ENCODE measurements around the gene HOMER3. TPM values are rescaled to one million over a fixed set of nuclear protein-coding genes. Genes with fewer than 3 reads are reported as not detected.

HOMER3 gene
- polyA plus RNA-seq, 3 donors: 45.1 to 88.1 (median 49.4) TPM

DNA sequence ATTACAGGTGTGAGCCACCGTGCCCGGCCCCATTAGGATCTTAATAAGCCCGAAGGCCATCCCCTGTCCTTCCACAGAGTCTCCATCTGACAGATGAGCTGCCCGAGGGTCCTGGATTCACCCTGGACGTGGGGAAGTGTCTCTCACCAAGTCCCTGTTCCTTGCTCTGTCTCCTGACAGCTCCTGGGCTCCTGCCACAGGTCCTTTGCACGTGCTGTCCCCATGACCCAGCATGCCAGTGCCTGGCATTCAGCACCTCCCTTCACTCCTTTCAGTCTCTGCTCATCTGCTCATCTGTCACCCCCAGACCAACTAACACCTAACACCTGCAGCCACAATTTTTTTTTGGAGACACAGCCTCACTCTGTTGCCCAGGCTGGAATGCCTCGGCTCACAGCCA lies 59.5 kb downstream of the HOMER3 start:
- H3K9me3 ChIP-seq (replicated peaks in 1 of 2; ENCODE audit: control insufficient read depth in 1 of 2, insufficient read depth in 1 of 2, low read length in 2 of 2): no peaks in the 10 kb centered on the region
- no peak for DNase-seq
- no peaks in the 10 kb centered on the region for H4K20me1 ChIP-seq (ENCODE audit: insufficient read depth, low read length)
- H3K4me3 Mint-ChIP-seq: no peak overlapping the region
- H3K36me3 ChIP-seq (replicated peaks in 1 of 2; ENCODE audit: control insufficient read depth in 1 of 2, insufficient read depth in 2 of 2, low read length in 2 of 2): no peaks in the 10 kb centered on the region
- intact Hi-C loops (cut with micrococcal nuclease): no loop called here
- H3K4me1 Mint-ChIP-seq: peaks cover 2% of the 10 kb centered on the region
- H3K9ac ChIP-seq (ENCODE audit: insufficient read depth, low read length, poor library complexity, severe bottlenecking): no peak overlapping the region
- H3K4me1 ChIP-seq (ENCODE audit: control insufficient read depth in 1 of 2, insufficient read depth in 2 of 2, low read length in 2 of 2): no peaks in the 10 kb centered on the region
- no peaks in the 10 kb centered on the region for H3K79me2 ChIP-seq (ENCODE audit: insufficient read depth, low read length)
- H3K4me3 ChIP-seq (replicated peaks in 1 of 3; ENCODE audit: low read depth in 2 of 3, low read length in 3 of 3): no peak overlapping the region
- 97% methylated on average over 7 of the region's 7 CpGs for WGBS (ENCODE audit: insufficient coverage)
- H3K27me3 ChIP-seq (ENCODE audit: control insufficient read depth in 2 of 2, insufficient read depth in 2 of 2, low read length in 2 of 2): no peaks in the 10 kb centered on the region
- H3K4me2 ChIP-seq (replicated peaks; ENCODE audit: extremely low read depth, low read length, poor library complexity, severe bottlenecking): no peak overlapping the region
- peaks cover 0 to 3% (median 2%) of the 10 kb centered on the region in 3 donors for H3K27me3 Mint-ChIP-seq (ENCODE audit: low read depth in 3 of 3)
- no peak overlapping the region for H2AFZ ChIP-seq (ENCODE audit: insufficient read depth, low read depth, low read length, poor library complexity, severe bottlenecking)
- H3K27ac Mint-ChIP-seq: no peak overlapping the region
- H3K27ac ChIP-seq (ENCODE audit: low read depth in 1 of 2, low read length in 2 of 2): no peak overlapping the region
- TF ChIP-seq, protein P1, sequence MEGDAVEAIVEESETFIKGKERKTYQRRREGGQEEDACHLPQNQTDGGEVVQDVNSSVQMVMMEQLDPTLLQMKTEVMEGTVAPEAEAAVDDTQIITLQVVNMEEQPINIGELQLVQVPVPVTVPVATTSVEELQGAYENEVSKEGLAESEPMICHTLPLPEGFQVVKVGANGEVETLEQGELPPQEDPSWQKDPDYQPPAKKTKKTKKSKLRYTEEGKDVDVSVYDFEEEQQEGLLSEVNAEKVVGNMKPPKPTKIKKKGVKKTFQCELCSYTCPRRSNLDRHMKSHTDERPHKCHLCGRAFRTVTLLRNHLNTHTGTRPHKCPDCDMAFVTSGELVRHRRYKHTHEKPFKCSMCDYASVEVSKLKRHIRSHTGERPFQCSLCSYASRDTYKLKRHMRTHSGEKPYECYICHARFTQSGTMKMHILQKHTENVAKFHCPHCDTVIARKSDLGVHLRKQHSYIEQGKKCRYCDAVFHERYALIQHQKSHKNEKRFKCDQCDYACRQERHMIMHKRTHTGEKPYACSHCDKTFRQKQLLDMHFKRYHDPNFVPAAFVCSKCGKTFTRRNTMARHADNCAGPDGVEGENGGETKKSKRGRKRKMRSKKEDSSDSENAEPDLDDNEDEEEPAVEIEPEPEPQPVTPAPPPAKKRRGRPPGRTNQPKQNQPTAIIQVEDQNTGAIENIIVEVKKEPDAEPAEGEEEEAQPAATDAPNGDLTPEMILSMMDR (IDR thresholded peaks at IDR 0.05): no peak
- H3K9me3 Mint-ChIP-seq: peaks cover 1 to 8% (median 6%) of the 10 kb centered on the region in 7 donors
- no peaks in the 10 kb centered on the region for H3K36me3 Mint-ChIP-seq

DNA sequence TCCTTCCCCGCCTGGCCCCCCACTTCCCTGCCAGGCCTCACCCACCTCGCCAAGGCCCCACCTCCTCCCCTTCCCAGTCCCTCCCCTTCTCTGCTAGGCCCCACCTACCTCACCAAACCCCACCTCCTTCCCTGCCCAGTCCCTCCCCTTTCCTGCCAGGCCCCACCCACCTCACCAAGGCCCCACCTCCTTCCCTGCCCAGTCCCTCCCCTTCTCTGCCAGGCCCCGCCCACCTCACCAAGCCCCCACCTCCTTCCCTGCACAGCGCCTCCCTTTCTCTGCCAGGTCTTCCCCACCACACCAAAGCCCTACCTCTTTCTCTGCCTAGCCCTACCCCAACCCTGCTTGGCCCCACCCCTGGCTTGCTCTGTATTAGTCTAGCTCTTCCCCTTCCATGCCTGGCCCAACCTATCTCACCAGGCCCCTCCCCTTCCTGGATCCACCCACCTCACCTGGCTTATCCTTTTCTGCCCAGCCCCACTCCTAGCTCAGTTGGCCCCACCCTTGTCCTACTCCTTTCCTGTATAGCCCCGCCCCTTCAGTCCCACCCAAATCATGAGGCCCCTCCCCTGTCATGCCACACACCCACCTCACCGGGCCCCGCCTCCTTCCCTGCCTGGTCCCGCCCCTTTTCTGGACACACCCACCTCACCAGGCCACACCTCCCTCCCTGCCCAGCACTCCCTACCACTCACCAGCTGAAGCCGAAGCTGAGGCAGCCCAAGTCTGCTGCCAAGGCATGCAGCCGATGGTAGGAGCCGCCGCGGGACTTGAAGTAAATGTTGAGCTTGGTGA lies 61.2 kb downstream of the HOMER3 start:
- no peak overlapping the region for H3K4me3 ChIP-seq (replicated peaks in 1 of 3; ENCODE audit: low read depth in 2 of 3, low read length in 3 of 3)
- intact Hi-C loops (cut with micrococcal nuclease): no loop called here

More for the DNA sequence above, 61.2 kb downstream of the HOMER3 start:
- no peak overlapping the region for H2AFZ ChIP-seq (ENCODE audit: insufficient read depth, low read depth, low read length, poor library complexity, severe bottlenecking)
- H3K9ac ChIP-seq (ENCODE audit: insufficient read depth, low read length, poor library complexity, severe bottlenecking): no peak overlapping the region
- no peaks in the 10 kb centered on the region for H4K20me1 ChIP-seq (ENCODE audit: insufficient read depth, low read length)
- no peaks in the 10 kb centered on the region for H3K9me3 ChIP-seq (replicated peaks in 1 of 2; ENCODE audit: control insufficient read depth in 1 of 2, insufficient read depth in 1 of 2, low read length in 2 of 2)
- peaks cover 2% of the 10 kb centered on the region for H3K4me1 Mint-ChIP-seq
- no peak overlapping the region for H3K4me3 Mint-ChIP-seq
- TF ChIP-seq, protein P1 (IDR thresholded peaks at IDR 0.05): no peak
- H3K27me3 ChIP-seq (ENCODE audit: control insufficient read depth in 2 of 2, insufficient read depth in 2 of 2, low read length in 2 of 2): no peaks in the 10 kb centered on the region
- H3K27ac ChIP-seq (ENCODE audit: low read depth in 1 of 2, low read length in 2 of 2): no peak overlapping the region
- no peaks in the 10 kb centered on the region for H3K36me3 Mint-ChIP-seq
- DNase-seq: no peak
- peak overlapping the region in 2 of 7 donors; percentile 54 to 89 for H3K27ac Mint-ChIP-seq
- H3K79me2 ChIP-seq (ENCODE audit: insufficient read depth, low read length): no peaks in the 10 kb centered on the region
- WGBS (ENCODE audit: insufficient coverage): 67% methylated on average over 12 of the region's 13 CpGs
- H3K9me3 Mint-ChIP-seq: peaks cover 1 to 8% (median 6%) of the 10 kb centered on the region in 7 donors
- no peak overlapping the region for H3K4me2 ChIP-seq (replicated peaks; ENCODE audit: extremely low read depth, low read length, poor library complexity, severe bottlenecking)
- peaks cover 0 to 4% (median 2%) of the 10 kb centered on the region in 3 donors for H3K27me3 Mint-ChIP-seq (ENCODE audit: low read depth in 3 of 3)
- no peaks in the 10 kb centered on the region for H3K4me1 ChIP-seq (ENCODE audit: control insufficient read depth in 1 of 2, insufficient read depth in 2 of 2, low read length in 2 of 2)
- no peaks in the 10 kb centered on the region for H3K36me3 ChIP-seq (replicated peaks in 1 of 2; ENCODE audit: control insufficient read depth in 1 of 2, insufficient read depth in 2 of 2, low read length in 2 of 2)

Other genes starting within 250 kb of the HOMER3 start
- not detected for gene COMP, start 149.9 kb downstream of the HOMER3 start, polyA plus RNA-seq
- gene UPF1, start 109.3 kb downstream of the HOMER3 start, polyA plus RNA-seq: 10 to 100 TPM in 1 of 3 donors, 1 to 10 TPM in 2; 2.6 to 43.7 (median 3.2) TPM
- not detected for gene CERS1, start 45.1 kb downstream of the HOMER3 start, polyA plus RNA-seq
- 100 to 1,000 TPM; 331 to 345 (median 345) TPM for gene COPE, start 21.8 kb downstream of the HOMER3 start, polyA plus RNA-seq
- 10 to 100 TPM; 24.0 to 40.3 (median 27.5) TPM for gene DDX49, start 21.5 kb downstream of the HOMER3 start, polyA plus RNA-seq
- gene SUGP2, start 92.3 kb upstream of the HOMER3 start, polyA plus RNA-seq: 100 to 1,000 TPM in 1 of 3 donors, 1 to 10 TPM in 2; 7.6 to 143 (median 8.2) TPM
- gene ARMC6, start 92.4 kb upstream of the HOMER3 start, polyA plus RNA-seq: 10 to 100 TPM; 22.3 to 29.6 (median 26.1) TPM
- 1 to 10 TPM in 2 of 3 donors, under 1 TPM in 1; 0.68 to 3.1 (median 1.1) TPM for gene SLC25A42, start 122.8 kb upstream of the HOMER3 start, polyA plus RNA-seq
- 10 to 100 TPM; 14.3 to 22.5 (median 15.3) TPM for gene TMEM161A, start 197.3 kb upstream of the HOMER3 start, polyA plus RNA-seq
- gene MEF2B, start 229.0 kb upstream of the HOMER3 start, polyA plus RNA-seq: 1 to 10 TPM in 1 of 3 donors, under 1 TPM in 2; 0.15 to 1.8 (median 0.30) TPM